ENCODE measurements around the gene CLSTN2.

The CLSTN2 gene

GRCh38 chr3:140007911-140008869 is 73.2 kb downstream of the CLSTN2 start:
- DNase-seq, result no peak
- H3K4me1 Mint-ChIP-seq (ENCODE audit: low read depth), result no peaks in the 10 kb centered on the region
- no peaks in the 10 kb centered on the region for H3K36me3 Mint-ChIP-seq (ENCODE audit: low read depth)
- peaks cover 4% of the 10 kb centered on the region for H3K27me3 Mint-ChIP-seq
- no peak overlapping the region for H3K4me3 Mint-ChIP-seq
- no peaks in the 10 kb centered on the region for H3K9me3 Mint-ChIP-seq
- no peak overlapping the region for H3K27ac Mint-ChIP-seq

- H3K27me3 Mint-ChIP-seq, result peaks cover 7% of the 10 kb centered on the region
- no peak overlapping the region for H3K27ac Mint-ChIP-seq
- DNase-seq, result no peak
- H3K36me3 Mint-ChIP-seq (ENCODE audit: low read depth), result no peaks in the 10 kb centered on the region
- no peaks in the 10 kb centered on the region for H3K9me3 Mint-ChIP-seq
- H3K4me3 Mint-ChIP-seq, result no peak overlapping the region
- no peaks in the 10 kb centered on the region for H3K4me1 Mint-ChIP-seq (ENCODE audit: low read depth)
These were observed 75.4 kb downstream of the CLSTN2 start for GRCh38 chr3:140010391-140010790.

- no peaks in the 10 kb centered on the region for H3K9me3 Mint-ChIP-seq
- H3K27me3 Mint-ChIP-seq, result peaks cover 7% of the 10 kb centered on the region
- no peaks in the 10 kb centered on the region for H3K4me1 Mint-ChIP-seq (ENCODE audit: low read depth)
These were observed 76.1 kb downstream of the CLSTN2 start for GRCh38 chr3:140011086-140011485.

GRCh38 chr3:140011611-140012277 is 76.8 kb downstream of the CLSTN2 start:
- H3K4me1 Mint-ChIP-seq (ENCODE audit: low read depth), result no peaks in the 10 kb centered on the region
- no peak overlapping the region for H3K27ac Mint-ChIP-seq
- H3K36me3 Mint-ChIP-seq (ENCODE audit: low read depth), result no peaks in the 10 kb centered on the region
- H3K9me3 Mint-ChIP-seq, result no peaks in the 10 kb centered on the region
- no peak for DNase-seq
- peaks cover 3% of the 10 kb centered on the region for H3K27me3 Mint-ChIP-seq
- no peak overlapping the region for H3K4me3 Mint-ChIP-seq

More at GRCh38 chr3:140011086-140011485, 76.1 kb downstream of the CLSTN2 start:
- DNase-seq, result no peak
- Mint-ChIP-seq H3K27ac (no peak overlapping the region), H3K36me3 (ENCODE audit: low read depth) (no peaks in the 10 kb centered on the region), H3K4me3 (no peak overlapping the region)

- no peak overlapping the region for H3K27ac Mint-ChIP-seq
- H3K9me3 Mint-ChIP-seq, result no peaks in the 10 kb centered on the region
- H3K4me1 Mint-ChIP-seq (ENCODE audit: low read depth), result no peaks in the 10 kb centered on the region
- H3K36me3 Mint-ChIP-seq (ENCODE audit: low read depth), result no peaks in the 10 kb centered on the region
- peaks cover 3% of the 10 kb centered on the region for H3K27me3 Mint-ChIP-seq
- no peak for DNase-seq
- H3K4me3 Mint-ChIP-seq, result no peak overlapping the region
These were observed 78.2 kb downstream of the CLSTN2 start for GRCh38 chr3:140013220-140013619.

GRCh38 chr3:140014831-140015495 is 80.0 kb downstream of the CLSTN2 start:
- Mint-ChIP-seq H3K9me3 (no peaks in the 10 kb centered on the region), H3K4me3 (no peak overlapping the region), H3K27me3 (peaks cover 3% of the 10 kb centered on the region), H3K27ac (no peak overlapping the region), H3K36me3 (ENCODE audit: low read depth) (no peaks in the 10 kb centered on the region), H3K4me1 (ENCODE audit: low read depth) (no peaks in the 10 kb centered on the region)
- no peak for DNase-seq

- Mint-ChIP-seq H3K27ac (no peak overlapping the region), H3K27me3 (peaks cover 3% of the 10 kb centered on the region)
- DNase-seq, result no peak
These were observed 80.8 kb downstream of the CLSTN2 start for GRCh38 chr3:140015741-140016140.

GRCh38 chr3:140018556-140018955 is 83.6 kb downstream of the CLSTN2 start:
- no peak for DNase-seq
- Mint-ChIP-seq H3K36me3 (ENCODE audit: low read depth) (no peaks in the 10 kb centered on the region), H3K4me1 (ENCODE audit: low read depth) (no peaks in the 10 kb centered on the region), H3K9me3 (no peaks in the 10 kb centered on the region), H3K4me3 (no peak overlapping the region), H3K27ac (no peak overlapping the region), H3K27me3 (peaks cover 3% of the 10 kb centered on the region)

More at GRCh38 chr3:140015741-140016140, 80.8 kb downstream of the CLSTN2 start:
- H3K36me3 Mint-ChIP-seq (ENCODE audit: low read depth), result no peaks in the 10 kb centered on the region
- H3K9me3 Mint-ChIP-seq, result no peaks in the 10 kb centered on the region
- H3K4me1 Mint-ChIP-seq (ENCODE audit: low read depth), result no peaks in the 10 kb centered on the region
- no peak overlapping the region for H3K4me3 Mint-ChIP-seq

GRCh38 chr3:140019946-140020345 is 85.0 kb downstream of the CLSTN2 start:
- Mint-ChIP-seq H3K36me3 (ENCODE audit: low read depth) (no peaks in the 10 kb centered on the region), H3K27ac (no peak overlapping the region), H3K9me3 (no peaks in the 10 kb centered on the region), H3K4me3 (no peak overlapping the region), H3K4me1 (ENCODE audit: low read depth) (no peaks in the 10 kb centered on the region), H3K27me3 (no peaks in the 10 kb centered on the region)
- DNase-seq, result no peak

- H3K4me3 Mint-ChIP-seq, result no peak overlapping the region
- H3K27me3 Mint-ChIP-seq, result no peaks in the 10 kb centered on the region
- no peaks in the 10 kb centered on the region for H3K9me3 Mint-ChIP-seq
- H3K36me3 Mint-ChIP-seq (ENCODE audit: low read depth), result no peaks in the 10 kb centered on the region
- no peak overlapping the region for H3K27ac Mint-ChIP-seq
- no peaks in the 10 kb centered on the region for H3K4me1 Mint-ChIP-seq (ENCODE audit: low read depth)
- no peak for DNase-seq
These were observed 85.6 kb downstream of the CLSTN2 start for GRCh38 chr3:140020541-140020940.

GRCh38 chr3:140021269-140021668 is 86.3 kb downstream of the CLSTN2 start:
- Mint-ChIP-seq H3K27me3 (no peaks in the 10 kb centered on the region), H3K4me3 (no peak overlapping the region), H3K9me3 (no peaks in the 10 kb centered on the region), H3K27ac (no peak overlapping the region), H3K36me3 (ENCODE audit: low read depth) (no peaks in the 10 kb centered on the region), H3K4me1 (ENCODE audit: low read depth) (no peaks in the 10 kb centered on the region)
- DNase-seq, result no peak

GRCh38 chr3:140022066-140022770 is 87.2 kb downstream of the CLSTN2 start:
- no peak overlapping the region for H3K4me3 Mint-ChIP-seq
- no peak for DNase-seq
- no peaks in the 10 kb centered on the region for H3K4me1 Mint-ChIP-seq (ENCODE audit: low read depth)

GRCh38 chr3:140023616-140024530 is 88.9 kb downstream of the CLSTN2 start:
- H3K27ac Mint-ChIP-seq, result no peak overlapping the region
- no peak overlapping the region for H3K4me3 Mint-ChIP-seq
- H3K9me3 Mint-ChIP-seq, result no peaks in the 10 kb centered on the region
- no peaks in the 10 kb centered on the region for H3K4me1 Mint-ChIP-seq (ENCODE audit: low read depth)
- H3K36me3 Mint-ChIP-seq (ENCODE audit: low read depth), result no peaks in the 10 kb centered on the region
- no peaks in the 10 kb centered on the region for H3K27me3 Mint-ChIP-seq
- no peak for DNase-seq

More at GRCh38 chr3:140022066-140022770, 87.2 kb downstream of the CLSTN2 start:
- Mint-ChIP-seq H3K9me3 (no peaks in the 10 kb centered on the region), H3K36me3 (ENCODE audit: low read depth) (no peaks in the 10 kb centered on the region), H3K27me3 (no peaks in the 10 kb centered on the region), H3K27ac (no peak overlapping the region)

Measured in activated T-cell treated with anti-CD3 and anti-CD28 coated beads, Interleukin-2, amount 50 U/mL, for 24 hours (primary cell).